ENCODE results near the gene PTPRG. TPM values are rescaled to one million over a fixed set of nuclear protein-coding genes. Genes with fewer than 3 reads are reported as not detected.

The PTPRG gene
- total and polyA plus RNA-seq, 2 donors (not counting 3 experiments of a cell fraction or from before 2014, with no cell fraction given), result 8.9 to 39.1 TPM

DNA sequence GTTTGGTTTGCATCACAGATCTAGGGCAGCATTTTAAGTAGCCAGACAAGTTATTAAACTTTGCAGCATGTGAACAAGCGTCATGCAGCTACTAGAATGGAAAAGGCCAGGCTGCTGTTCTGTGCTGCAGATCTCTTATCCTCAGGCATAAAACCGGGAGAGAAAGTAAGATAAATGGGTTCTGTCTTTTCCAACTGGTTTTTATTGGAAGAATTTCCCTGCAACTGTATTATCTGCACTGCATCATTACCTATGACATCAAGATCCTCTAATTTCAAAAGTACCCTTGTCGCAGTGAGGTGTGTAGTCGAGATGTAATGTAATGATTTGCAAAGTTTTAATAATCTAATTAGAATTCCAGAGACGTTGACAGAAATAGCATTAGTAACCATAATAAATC is 571.6 kb downstream of the PTPRG start:
- ChIA-PET POLR2A (interaction anchor here (1.6 kb wide), 1 partner anchor 572 kb away, joined by 4 read pairs; the partner anchor contains the start of gene PTPRG), CTCF (interaction anchor here (1.2 to 4.4 kb wide), 8 partner anchors 11 to 603 kb away, joined by 3 to 31 read pairs (median 6); no protein-coding TSS in a partner anchor)
- Histone ChIP-seq H3K4me1 (ENCODE audit: control insufficient read depth, extremely low read depth, insufficient read depth, low read length) (peaks cover 11% of the 10 kb centered on the region), H3K9ac (replicated peaks; ENCODE audit: extremely low read depth, insufficient read depth, low read length) (no peak overlapping the region), H3K27ac (ENCODE audit: insufficient read depth, low read depth, low read length) (no peak overlapping the region), H3K36me3 (ENCODE audit: control insufficient read depth in 2 of 2, extremely low read depth in 1 of 2, insufficient read depth in 2 of 2, low read length in 2 of 2) (no peaks in the 10 kb centered on the region), H3K79me2 (ENCODE audit: control insufficient read depth, insufficient read depth, low read length) (no peaks in the 10 kb centered on the region), H3K9me3 (replicated peaks; ENCODE audit: control insufficient read depth, insufficient read depth, low read length) (no peaks in the 10 kb centered on the region), H2AFZ (ENCODE audit: low read depth, low read length) (no peak overlapping the region), H3K27me3 (ENCODE audit: control insufficient read depth in 2 of 2, insufficient read depth in 2 of 2, low read length in 2 of 2) (no peaks in the 10 kb centered on the region), H3K4me3 (replicated peaks in 1 of 3; ENCODE audit: insufficient read depth in 1 of 3, low read depth in 1 of 3, low read length in 3 of 3) (no peak overlapping the region), H3K9me1 (replicated peaks; ENCODE audit: control insufficient read depth, extremely low read depth, insufficient read depth, low read length) (no peaks in the 10 kb centered on the region), H3K4me2 (ENCODE audit: insufficient read depth, low read length) (no peak overlapping the region), H4K20me1 (replicated peaks; ENCODE audit: control insufficient read depth, extremely low read depth, insufficient read depth, low read length) (no peaks in the 10 kb centered on the region)
- TF ChIP-seq POLR2A (IDR thresholded peaks at IDR 0.05; ENCODE audit: low read depth, low read length), result no peak
- no peak for TF ChIP-seq JUN (IDR thresholded peaks at IDR 0.05; ENCODE audit: borderline replicate concordance, insufficient read depth, insufficient read length, low read depth)
- TF ChIP-seq, protein P1, sequence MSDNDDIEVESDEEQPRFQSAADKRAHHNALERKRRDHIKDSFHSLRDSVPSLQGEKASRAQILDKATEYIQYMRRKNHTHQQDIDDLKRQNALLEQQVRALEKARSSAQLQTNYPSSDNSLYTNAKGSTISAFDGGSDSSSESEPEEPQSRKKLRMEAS (IDR thresholded peaks at IDR 0.05; ENCODE audit: insufficient read depth, insufficient read length), result no peak
- no peak for TF ChIP-seq FOS (IDR thresholded peaks at IDR 0.05; ENCODE audit: borderline replicate concordance, insufficient read depth, low read length)
- TF ChIP-seq GATA2 (IDR thresholded peaks at IDR 0.05; ENCODE audit: insufficient read depth, insufficient read length, low read depth, low read length), result no peak
- no peak for TF ChIP-seq EZH2 (IDR thresholded peaks at IDR 0.05; ENCODE audit: borderline replicate concordance, low read depth, low read length, severe bottlenecking)
- TF ChIP-seq CTCF (IDR thresholded peaks at IDR 0.05; ENCODE audit: extremely low read depth in 1 of 2, insufficient read depth in 1 of 2, low read depth in 1 of 2, low read length in 2 of 2), result no peak
- no peak for TF ChIP-seq MYC (IDR thresholded peaks at IDR 0.05; ENCODE audit: low read depth, low read length)
- TF ChIP-seq POLR2AphosphoS5 (IDR thresholded peaks at IDR 0.05; ENCODE audit: insufficient read depth, low read depth, low read length), result no peak
- BruUV-seq (replicated peaks), result no TSS peak
- no peak for DNase-seq (ENCODE audit: low read depth, low spot score)
- dilution Hi-C loops (cut with MboI; ENCODE audit: extremely low pct_ligation_motif_present, low sequenced_read_pairs), result no loop called here
- peak; percentile 21 for FAIRE-seq
- intact Hi-C loops (cut with micrococcal nuclease), result loop anchor here (5.0 kb wide), 1 partner anchor 196 kb away; no protein-coding TSS in a partner anchor
